Glomerular visceral epithelial cell (primary cell): ENCODE measurements around the gene LRRC15.

Source experiments
- DNase-seq: peaks from one replicate; pipeline ENCODE4 v3.0.0-alpha.2; 2016; ENCODE audit errors: extremely low spot score

LRRC15 gene

DNA sequence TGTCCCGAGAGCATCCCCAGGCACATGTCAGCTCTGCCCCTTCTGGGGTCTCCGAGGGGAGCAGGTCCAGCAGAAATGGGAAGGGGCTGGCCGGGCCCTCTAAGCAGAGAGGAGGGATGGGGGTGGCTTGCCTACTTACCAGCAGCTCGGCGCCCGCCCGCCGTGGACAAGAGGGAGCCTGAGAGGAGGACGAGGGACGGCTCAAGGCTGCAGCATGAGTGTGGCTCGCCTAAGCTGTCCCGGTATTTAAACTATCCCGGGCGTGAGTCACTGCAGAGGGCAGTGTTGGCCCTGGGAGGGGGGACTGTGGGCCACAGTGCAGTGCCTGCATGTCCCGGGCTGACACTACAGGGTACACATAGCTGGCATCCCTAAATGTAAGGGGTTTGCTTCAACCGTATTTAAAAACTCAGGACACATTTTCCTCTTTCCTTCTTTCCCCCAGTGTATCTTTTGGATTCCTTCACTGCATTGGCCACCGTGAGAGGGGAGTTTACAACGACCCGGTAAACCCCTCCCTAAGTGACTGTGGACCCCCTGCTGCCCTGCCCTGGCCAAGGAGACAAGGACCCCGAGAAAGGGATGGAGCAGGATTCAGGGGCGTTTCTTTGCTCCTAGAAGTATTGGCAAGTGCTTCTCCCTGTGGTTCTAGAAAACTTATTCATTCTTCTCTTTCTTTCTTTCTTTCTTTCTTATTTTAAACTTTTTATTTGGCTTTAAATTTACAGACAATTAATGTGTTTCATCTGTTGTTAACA, at the start of gene LRRC15:
TSS of gene LRRC15 (minus strand) at position 222 of the 758 bp plus-strand sequence. CDS start 8,700 bp downstream, outside the sequence.
- DNase-seq: peak; percentile 45

DNA sequence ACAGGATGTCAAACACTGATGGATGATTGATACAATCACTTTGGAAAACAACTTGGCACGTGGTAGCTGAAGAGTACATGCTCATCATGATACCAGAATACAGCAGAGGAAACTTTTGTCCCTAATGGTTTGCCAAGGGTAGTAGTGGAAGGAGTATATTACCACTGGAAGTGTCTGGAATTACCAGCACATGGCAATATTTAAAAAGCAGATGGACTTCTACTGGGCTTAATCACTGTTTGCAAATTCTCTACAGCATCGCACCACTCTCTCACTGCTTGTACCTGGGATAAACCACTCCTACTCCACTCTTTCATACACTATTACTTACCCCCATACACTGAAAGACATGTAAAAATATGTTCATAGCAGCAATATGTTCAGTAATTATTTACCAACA, 49.1 kb upstream of the LRRC15 start:
- no peak for DNase-seq

DNA sequence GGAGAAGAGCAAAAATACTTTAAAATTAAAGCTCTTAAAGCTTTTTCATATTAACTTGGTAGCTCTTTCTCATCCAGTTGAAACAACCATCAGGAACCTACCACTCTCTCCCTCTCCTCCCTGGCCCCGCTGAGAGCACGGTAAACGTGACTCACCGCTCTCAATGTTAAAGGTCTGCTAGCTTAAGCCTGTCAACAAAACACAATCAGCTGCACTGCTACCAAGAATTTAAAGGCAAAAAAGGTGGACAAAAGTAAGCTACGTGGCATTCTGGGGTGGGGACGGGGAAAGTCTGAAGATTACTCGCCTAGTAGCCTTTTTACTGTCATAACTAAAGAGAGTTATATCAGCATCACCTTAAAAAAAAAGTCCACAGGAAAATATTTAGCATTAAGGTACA, 37.9 kb upstream of the LRRC15 start:
- DNase-seq: peak; percentile 43

DNA sequence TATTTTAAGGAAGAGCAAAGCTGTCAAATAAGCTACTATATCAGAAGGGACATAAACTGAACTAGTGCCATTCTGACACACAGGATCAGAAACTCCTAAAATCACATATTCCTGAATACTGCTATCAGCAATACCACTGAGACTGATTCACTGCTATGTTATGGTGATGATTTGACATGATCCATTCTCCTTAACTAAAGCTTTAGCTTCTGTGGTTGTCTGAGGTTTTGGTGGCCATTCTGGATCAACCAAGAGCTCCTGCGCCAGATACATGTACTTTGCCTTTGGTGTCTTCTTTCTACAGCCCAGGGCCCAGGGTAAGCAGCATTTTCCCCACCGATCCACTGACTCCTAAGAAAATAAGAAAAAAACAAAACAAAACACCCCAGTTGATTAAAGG, 36.2 kb upstream of the LRRC15 start:
- DNase-seq: no peak

DNA sequence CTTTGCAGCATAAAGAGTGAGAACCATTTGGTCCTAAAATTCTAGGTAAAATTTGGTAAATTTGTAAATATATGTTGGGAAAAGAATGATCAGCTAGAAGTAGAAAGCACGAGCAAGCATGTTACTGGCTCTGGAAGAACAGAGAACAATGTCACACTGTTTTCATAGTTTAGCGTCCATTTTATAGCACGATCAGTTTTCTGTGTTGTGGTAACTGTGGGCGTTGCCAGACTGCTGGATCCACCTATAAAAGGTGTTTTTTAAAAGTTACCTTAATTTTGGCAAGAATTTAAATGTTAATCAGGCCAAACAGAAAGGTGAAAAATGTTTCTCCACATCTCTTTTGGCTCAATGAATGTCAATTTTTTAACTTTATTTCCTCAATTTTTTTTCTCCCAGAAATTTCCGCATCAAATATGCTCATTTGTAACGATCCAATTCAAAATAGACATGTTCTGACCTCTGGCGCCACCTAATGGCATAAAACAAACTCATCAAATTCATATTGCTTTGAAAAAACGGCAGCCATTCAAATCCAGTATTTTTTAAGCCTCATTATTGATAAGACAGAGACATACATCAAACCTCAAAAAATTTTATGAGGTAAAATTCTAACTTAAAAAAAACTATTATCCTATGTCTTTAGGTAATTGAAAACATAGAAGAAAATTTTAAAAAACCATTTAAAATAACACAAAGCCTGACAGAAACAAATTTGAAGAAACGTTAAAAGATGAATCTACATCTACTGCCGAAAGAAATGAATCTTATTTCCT, 35.0 kb upstream of the LRRC15 start:
- DNase-seq: peak; percentile 56

DNA sequence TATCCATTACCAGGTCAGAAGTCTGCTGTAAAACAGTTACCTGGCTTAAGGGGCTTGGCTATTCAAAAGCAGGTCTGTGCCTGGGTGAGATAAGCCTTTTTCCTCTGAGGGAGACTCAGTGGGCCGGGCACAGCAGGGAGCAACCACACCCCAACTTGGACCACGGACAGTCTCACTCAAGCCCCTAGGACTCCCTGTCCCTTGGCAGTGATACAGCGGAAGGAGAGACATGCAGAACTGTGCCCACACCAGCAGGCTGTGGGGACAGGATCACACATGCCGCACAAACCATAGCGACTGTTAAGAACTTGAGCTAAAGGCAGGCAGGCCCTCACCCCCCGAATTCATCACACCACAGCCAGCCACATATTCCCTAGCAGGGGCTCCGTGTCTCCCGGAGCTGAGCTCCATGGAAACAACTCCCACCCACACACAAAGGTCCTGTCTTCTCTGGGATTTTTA, 32.4 kb upstream of the LRRC15 start:
- no peak for DNase-seq

DNA sequence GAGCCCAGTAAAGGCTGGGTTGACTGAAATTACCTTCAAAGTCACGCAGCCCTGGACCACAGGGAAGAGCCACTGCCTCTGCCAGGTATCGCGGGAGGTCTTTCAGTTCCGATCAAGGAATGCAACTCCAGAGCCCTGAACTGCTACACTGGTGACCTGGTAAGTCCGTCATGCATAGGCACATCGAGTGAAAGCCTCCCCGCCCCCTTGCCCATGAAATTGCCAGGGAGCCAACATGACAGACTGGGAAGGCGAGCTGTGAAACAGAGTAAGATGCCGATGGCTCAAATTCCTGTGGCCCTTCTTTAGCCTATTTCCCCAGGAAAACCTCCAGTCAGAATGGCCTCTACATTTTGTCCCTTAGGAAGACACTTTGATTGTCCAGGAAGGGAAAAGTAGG, 31.8 kb upstream of the LRRC15 start:
- no peak for DNase-seq

DNA sequence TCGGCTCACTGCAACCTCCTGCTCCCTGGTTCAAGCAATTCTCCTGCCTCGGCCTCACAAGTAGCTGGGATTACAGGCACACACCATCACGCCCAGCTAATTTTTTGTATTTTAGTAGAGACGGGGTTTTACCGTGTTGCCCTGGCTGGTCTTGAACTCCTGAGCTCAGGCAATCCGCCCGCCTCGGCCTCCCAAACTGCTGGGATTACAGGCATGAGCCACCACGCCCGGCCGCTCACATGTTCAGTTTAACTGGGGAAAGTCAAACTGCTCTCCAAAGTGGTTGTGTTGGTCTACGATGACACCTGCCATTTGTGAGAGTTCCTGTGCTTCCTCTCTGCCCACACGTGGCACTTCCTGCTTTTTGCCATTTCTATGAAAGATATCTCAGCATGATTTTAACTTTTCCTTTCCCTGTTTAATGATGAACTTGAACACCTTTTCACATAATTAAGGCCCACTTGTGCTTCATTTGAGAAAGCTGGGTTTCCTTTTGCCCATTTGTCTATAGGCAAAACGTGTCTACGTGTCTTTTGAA, 30.4 kb upstream of the LRRC15 start:
- no peak for DNase-seq

DNA sequence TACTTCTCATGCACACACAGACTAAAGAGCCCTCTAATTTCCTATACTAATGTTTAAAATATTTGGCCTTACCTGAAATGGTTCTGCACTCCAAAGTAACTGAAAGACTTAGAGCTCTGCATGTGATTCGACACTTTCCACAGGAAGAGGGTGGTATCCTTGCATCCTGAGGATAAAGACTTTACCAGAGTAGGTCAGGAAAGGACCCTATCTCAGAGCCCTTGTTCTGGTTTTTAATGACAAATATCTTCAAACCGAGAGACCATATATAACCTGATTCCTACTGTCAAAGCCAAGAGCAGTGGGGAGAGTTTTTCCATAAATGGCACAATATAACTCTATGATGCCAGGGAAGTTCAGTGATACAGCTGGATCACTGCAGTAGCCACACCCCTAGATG, 29.6 kb upstream of the LRRC15 start, which contains the start of gene GP5:
TSS of gene GP5 (minus strand) at position 101 of the 400 bp plus-strand sequence. CDS start 984 bp downstream, outside the sequence.
- DNase-seq: no peak

DNA sequence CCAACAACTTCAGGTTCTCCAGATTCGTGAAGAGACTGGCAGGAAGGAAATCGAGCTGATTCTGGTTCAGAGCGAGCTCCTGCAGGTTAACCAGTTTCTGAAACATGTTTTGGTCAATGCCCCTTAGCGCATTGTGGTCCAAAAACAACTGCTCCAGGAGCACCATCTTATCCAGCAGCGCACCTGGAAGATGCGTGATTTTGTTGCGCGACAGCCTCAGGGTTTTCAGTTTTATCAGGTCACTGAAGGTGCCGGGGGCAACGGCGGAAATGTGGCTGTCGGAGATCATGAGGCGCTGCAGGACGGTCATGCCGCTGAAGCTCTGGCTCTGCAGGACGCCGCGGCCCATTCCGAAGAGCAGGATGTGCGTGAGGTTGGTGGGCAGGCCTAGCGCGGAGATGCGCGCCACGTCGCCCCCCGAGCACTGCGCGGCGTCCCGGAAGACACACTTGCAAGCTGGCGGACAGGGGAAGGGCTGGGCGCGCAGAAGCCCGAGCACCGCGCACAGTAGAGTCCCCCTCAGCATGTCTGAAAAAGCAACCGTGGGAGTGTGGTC, 28.3 kb upstream of the LRRC15 start:
- DNase-seq: no peak

DNA sequence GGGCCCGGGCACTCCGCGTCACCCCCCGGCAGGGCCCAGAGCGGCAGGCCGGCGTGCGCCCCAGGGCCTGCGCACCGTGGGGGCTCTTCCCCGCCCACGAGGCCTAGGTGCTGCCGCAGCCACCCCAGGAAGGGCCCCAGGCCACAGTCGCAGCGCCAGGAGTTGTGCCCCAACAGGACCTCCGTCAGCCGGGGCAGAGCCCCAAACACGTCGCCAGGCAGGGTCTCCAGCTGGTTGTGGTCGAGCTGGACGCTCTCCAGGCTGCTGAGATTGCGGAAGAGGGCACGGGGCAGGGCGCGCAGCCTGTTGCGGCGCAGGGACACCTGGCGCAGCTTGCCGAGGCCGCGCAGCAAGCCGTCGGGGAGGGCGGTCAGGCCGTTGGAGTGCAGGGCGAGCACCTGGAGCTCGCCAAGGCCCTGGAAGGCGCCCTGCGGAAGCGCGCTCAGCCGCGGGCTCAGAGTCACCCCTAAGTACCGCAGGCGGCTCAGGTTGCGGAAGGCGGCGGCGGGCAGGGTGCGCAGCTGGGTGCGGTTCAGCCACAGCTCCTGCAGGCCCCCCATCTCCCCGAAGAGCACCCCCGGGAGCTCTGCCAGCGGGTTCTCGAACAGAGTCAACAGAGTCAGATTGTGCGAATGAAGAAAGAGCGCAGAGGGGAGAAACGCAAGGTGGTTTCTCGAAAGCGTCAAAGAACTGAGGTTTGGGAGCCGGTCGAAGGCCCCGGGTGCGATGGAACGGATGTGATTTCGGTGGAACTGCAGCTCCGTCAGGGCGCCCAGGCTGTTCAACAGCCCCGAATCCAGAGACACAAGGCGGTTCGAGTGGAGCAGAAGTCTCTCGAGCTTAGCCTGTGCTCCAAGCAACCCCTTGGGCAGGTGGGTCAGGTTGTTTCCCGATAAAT, 27.6 kb upstream of the LRRC15 start:
- DNase-seq: no peak

DNA sequence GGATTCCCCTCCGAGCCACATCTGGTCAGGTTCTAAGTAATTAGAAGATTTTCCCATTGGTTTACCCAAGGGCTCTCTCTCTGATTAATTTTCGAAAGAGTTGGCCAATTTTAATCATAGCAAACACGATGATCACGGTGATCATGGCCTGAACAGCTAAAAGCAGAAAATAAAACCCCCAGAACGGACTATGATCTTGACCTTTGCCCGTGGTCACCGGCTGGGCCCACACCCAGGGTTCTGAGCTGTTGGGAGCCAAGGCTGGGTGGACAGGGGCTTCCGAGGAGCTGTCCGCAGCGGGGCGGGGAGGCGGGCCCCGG, 27.0 kb upstream of the LRRC15 start:
- DNase-seq: no peak

DNA sequence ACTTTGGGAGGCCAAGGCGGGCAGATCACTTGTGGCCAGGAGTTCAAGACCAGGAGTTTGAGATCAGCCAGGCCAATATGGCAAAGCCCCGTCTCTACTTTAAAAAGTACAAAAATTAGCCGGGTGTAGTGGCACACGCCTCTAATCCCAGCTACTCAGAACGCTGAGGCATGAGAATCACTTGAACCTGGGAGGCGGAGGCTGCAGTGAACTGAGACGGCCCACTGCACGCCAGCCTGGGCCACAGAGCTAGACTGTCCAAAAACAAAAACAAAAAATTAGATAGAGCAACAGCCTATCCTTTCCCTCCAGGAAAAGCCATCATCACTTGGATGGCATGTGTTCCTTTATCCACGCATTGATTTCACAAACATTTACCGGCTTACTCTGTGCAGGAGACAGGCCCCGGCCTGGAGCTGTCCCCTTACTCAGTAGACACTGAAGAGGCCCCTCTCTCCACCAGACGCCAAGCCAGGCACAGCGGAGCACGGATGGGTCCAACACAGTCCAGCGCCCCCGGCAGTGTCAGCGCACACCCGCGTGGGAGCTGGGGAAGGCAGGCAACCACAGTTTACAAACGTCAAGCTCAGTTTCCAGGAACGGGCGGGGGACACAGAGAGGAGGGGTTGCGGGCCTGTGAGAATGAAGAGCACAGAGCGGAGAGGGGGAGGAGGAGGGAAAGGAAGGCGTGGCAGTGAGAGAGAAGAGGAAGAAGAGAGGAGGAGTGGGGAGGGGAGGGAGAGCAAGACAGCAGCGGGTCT, 26.4 kb upstream of the LRRC15 start:
- DNase-seq: no peak

DNA sequence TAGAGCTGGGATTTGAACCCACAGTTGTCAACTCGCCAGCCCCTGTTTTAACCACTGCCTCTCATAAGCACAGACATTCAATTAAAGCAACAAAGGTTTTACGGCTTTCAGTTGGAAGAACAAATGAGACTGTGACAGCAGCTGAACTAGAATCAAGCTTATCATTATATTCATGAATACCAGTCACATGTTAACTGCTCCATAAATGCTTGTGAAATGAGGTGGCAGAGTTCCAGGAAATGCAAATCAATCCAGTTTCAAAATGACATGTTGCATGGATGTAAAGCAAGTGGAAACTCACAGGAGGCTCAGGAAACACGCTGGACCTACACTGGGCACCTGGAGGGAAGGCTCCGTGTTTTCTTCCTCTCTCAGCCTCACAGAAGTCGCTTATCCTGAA, 25.7 kb upstream of the LRRC15 start:
- no peak for DNase-seq

DNA sequence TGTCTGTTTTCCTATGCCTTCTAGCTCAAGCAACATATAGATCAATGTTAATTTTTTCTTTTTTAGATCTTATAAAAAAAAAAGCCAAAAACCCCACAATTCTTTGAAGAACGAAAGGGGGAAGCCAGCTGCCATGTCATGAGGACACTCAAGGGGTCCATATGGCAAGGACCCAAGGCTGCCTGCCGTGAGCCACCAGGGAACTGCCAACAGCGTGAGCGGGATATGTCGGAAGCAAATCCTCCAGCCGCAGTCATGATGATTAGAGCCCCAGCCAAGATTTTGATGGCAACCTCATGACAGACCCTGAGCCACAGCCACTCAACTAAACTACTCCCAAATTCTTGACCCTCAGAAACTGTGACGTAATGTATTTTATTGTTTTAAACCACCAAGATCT, 23.0 kb upstream of the LRRC15 start:
- DNase-seq: no peak

DNA sequence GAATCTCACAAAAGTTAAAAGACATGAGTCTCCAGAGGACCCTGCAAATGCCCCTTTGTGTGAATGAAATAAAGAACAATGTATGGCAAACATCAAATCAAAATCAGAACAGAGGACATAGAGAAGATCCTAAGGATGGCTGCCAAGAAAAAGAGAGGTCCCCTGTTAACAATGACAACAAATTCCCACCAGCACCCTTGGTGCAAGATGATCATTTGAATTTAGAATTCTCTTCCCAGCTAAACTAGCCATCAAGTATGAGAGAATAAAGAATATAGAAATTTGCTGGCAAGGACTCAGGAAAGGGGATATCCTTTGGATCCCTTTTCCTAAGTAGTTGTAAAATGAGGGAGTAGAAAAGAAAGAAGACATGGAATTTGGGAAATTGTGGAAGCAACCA, 21.3 kb upstream of the LRRC15 start:
- no peak for DNase-seq

DNA sequence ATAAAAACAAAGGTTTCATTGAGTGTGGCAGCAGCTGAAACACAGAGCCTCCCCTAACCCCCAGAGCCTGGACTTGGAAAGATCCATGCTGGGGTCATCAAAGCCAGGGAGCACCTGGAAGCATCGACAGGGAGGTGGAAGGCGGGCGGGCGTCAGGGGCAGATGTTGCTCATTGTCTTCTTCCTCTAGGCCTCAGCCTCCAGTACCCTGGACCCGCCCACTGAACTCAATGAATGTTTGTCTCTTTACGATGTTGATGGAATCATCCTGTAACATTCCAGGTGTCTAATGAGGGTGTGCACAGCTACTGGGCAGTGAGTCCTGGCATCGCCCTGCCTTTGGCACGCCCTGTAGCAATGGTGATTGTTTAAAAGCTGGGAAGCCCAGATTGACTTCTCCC, 19.7 kb upstream of the LRRC15 start:
- no peak for DNase-seq

DNA sequence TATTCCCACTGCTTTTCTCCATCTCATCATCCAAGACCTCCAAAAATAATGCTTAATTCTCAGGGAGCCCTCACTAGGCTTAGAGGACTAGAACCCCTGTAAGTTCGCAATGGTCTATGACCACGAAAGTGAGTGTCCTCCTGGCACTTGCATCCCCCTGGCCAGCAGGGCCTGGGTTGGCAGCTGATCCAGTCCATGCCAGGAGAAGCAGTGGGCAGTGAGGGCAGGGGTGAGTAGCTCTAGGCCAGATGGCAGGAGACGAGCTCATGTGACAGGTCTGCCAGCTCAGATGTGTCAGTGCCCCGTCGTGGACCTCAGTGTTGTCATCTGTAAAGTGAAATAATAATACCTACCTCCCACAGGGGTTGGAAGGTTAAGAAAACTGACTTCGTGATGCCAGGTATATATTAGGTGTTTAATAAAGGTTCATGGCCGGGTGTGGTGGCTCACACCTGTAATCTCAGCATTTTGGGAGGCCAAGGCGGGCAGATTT, 18.4 kb upstream of the LRRC15 start:
- DNase-seq: no peak

DNA sequence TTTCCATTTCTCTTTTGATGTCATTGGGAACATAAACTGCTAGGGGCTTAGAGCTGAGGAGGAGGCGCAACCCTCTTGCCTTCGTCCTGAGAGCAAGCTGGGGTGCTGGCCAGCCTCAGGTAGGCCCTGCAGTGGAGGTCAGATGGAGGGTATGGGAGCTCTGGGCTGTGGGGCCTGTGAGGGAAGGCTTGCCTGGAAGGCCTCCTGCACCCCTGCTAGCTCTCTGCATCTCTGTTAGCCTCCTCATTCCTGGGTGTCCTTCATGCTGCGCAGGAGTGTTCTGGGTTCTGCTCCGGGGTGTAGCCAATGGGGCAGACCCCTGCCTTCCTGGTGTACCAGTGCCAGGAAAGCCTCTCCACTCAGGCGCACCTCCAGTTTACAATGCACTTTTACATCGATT, 17.7 kb upstream of the LRRC15 start:
- no peak for DNase-seq

DNA sequence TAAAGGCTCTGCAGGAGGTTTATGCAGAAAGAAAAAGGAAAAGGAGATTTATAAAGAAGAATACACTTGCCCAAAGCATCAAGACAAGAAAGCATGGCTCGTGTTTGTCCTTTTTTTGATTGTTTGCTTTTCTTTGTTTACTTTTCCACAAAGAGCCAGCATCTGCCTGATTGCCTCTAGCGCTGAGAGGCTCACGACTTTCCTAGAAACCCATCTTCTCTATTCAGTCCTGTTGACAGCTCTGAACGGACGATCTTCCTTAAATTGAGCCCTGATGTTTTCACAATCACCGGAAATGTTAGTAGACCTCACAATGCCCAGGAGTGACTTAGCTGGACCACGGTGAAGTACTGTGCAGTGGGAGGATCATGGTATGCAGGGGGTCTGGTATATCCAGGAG, 17.1 kb upstream of the LRRC15 start:
- DNase-seq: no peak

DNA sequence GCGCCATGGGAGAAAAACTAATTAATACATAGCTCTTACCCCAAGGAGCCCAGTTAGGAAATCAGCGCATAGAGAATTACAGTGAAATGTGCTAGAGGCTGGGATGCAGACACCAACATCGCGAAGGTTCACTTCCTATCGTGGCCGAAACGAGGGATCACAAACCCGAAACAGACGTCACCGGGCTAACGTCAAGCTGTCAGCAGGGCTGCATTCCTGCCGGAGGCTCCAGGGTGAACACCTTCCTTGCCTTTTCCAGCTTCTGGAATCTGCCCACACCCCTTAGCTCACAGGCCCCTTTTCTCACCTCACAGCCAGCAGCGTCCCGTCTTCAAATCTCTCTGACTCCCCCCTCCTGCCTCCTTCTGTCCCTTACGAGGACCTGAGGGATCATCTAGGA, 16.5 kb upstream of the LRRC15 start:
- DNase-seq: no peak
